ENCODE measurements around the gene FAIM2. TPM values are rescaled to one million over a fixed set of nuclear protein-coding genes. Genes with fewer than 3 reads are reported as not detected.

FAIM2 gene
- total RNA-seq, 1 donor from 2014 or later = 1.2 TPM

GRCh38 chr12:49923880-49924556 is 20.3 kb upstream of the FAIM2 start:
- Histone ChIP-seq H3K9me3 (no peaks in the 10 kb centered on the region), H3K27ac (no peak overlapping the region), H3K4me3 (no peak overlapping the region), H3K36me3 (no peaks in the 10 kb centered on the region), H3K4me1 (peaks cover 8% of the 10 kb centered on the region), H3K27me3 (no peaks in the 10 kb centered on the region)
- ATAC-seq (no peak), DNase-seq (peak; percentile 52)
- TF ChIP-seq CTCF (IDR thresholded peaks at IDR 0.05) = no peak
- intact Hi-C loops (cut with DNase I) = no loop called here

- Histone ChIP-seq H3K4me3 (no peak overlapping the region), H3K27ac (no peak overlapping the region), H3K36me3 (no peaks in the 10 kb centered on the region), H3K27me3 (no peaks in the 10 kb centered on the region), H3K9me3 (no peaks in the 10 kb centered on the region), H3K4me1 (peaks cover 8% of the 10 kb centered on the region)
- TF ChIP-seq CTCF (IDR thresholded peaks at IDR 0.05) = no peak
- ATAC-seq = peak; percentile 20
- DNase-seq = peak; percentile 62
- intact Hi-C loops (cut with DNase I) = no loop called here
Observed at GRCh38 chr12:49923035-49923644, 19.4 kb upstream of the FAIM2 start.

- intact Hi-C loops (cut with DNase I) = no loop called here
- DNase-seq = peak; percentile 51
Observed at GRCh38 chr12:49922349-49923034, 18.8 kb upstream of the FAIM2 start.

GRCh38 chr12:49921936-49922335 is 18.2 kb upstream of the FAIM2 start:
- no peaks in the 10 kb centered on the region for H3K27me3 ChIP-seq
- ATAC-seq = no peak
- no peaks in the 10 kb centered on the region for H3K36me3 ChIP-seq
- peak; percentile 54 for DNase-seq
- no peak overlapping the region for H3K27ac ChIP-seq
- H3K4me3 ChIP-seq = no peak overlapping the region
- H3K9me3 ChIP-seq = no peaks in the 10 kb centered on the region
- peaks cover 8% of the 10 kb centered on the region for H3K4me1 ChIP-seq
- intact Hi-C loops (cut with DNase I) = no loop called here
- no peak for TF ChIP-seq CTCF (IDR thresholded peaks at IDR 0.05)

More at GRCh38 chr12:49922349-49923034, 18.8 kb upstream of the FAIM2 start:
- H3K4me3 ChIP-seq = no peak overlapping the region
- peaks cover 8% of the 10 kb centered on the region for H3K4me1 ChIP-seq
- no peaks in the 10 kb centered on the region for H3K9me3 ChIP-seq
- no peak overlapping the region for H3K27ac ChIP-seq
- H3K36me3 ChIP-seq = no peaks in the 10 kb centered on the region
- ATAC-seq = no peak
- no peaks in the 10 kb centered on the region for H3K27me3 ChIP-seq
- no peak for TF ChIP-seq CTCF (IDR thresholded peaks at IDR 0.05)

GRCh38 chr12:49921299-49921698 is 17.6 kb upstream of the FAIM2 start:
- Histone ChIP-seq H3K4me3 (no peak overlapping the region), H3K4me1 (peaks cover 8% of the 10 kb centered on the region), H3K9me3 (no peaks in the 10 kb centered on the region), H3K36me3 (no peaks in the 10 kb centered on the region), H3K27ac (no peak overlapping the region), H3K27me3 (no peaks in the 10 kb centered on the region)
- DNase-seq = no peak
- no peak for TF ChIP-seq CTCF (IDR thresholded peaks at IDR 0.05)
- intact Hi-C loops (cut with DNase I) = no loop called here
- no peak for ATAC-seq
